GM18861 (cell line): ENCODE data around the gene UMPS.
"Not testable (repeated sequence)": the region's sequence is repeated elsewhere in the genome, so short reads cannot be mapped to it uniquely, and the experiment has no call there.

Experiments used
- ATAC-seq: cut with Tn5 transposase; IDR thresholded peaks from one replicate; pipeline ENCODE4 v1.9.1; 2021; ENCODE audit not compliant: unreplicated experiment

The UMPS gene

GRCh38 chr3:124707223-124707622 is 23.0 kb upstream of the UMPS start:
- ATAC-seq: not testable (repeated sequence)

- no peak for ATAC-seq
These were observed 22.6 kb upstream of the UMPS start for GRCh38 chr3:124707656-124708062.

- ATAC-seq: no peak
These were observed 15.9 kb upstream of the UMPS start for GRCh38 chr3:124714223-124714853.

- no peak for ATAC-seq
These were observed 7.7 kb upstream of the UMPS start for GRCh38 chr3:124722589-124722988.

- ATAC-seq: no peak
These were observed 667 bp downstream of the UMPS start for GRCh38 chr3:124730941-124731297.

- no peak for ATAC-seq
These were observed 1.5 kb downstream of the UMPS start for GRCh38 chr3:124731760-124732159.

GRCh38 chr3:124741027-124741426 is 10.8 kb downstream of the UMPS start:
- ATAC-seq: no peak

- no peak for ATAC-seq
These were observed 15.5 kb downstream of the UMPS start for GRCh38 chr3:124745756-124746155.

GRCh38 chr3:124747111-124747981 is 17.1 kb downstream of the UMPS start:
- no peak for ATAC-seq

- ATAC-seq: no peak
These were observed 18.4 kb downstream of the UMPS start for GRCh38 chr3:124748560-124749198.

- not testable (repeated sequence) for ATAC-seq
These were observed 19.6 kb downstream of the UMPS start for GRCh38 chr3:124749877-124750276.

- no peak for ATAC-seq
These were observed 21.2 kb downstream of the UMPS start for GRCh38 chr3:124751501-124751900.

GRCh38 chr3:124752051-124752450 is 21.8 kb downstream of the UMPS start:
- ATAC-seq: no peak

- ATAC-seq: not testable (repeated sequence)
These were observed 27.7 kb downstream of the UMPS start for GRCh38 chr3:124757926-124758325.

- no peak for ATAC-seq
These were observed 28.8 kb downstream of the UMPS start for GRCh38 chr3:124758851-124759635.

- ATAC-seq: no peak
These were observed 29.6 kb downstream of the UMPS start for GRCh38 chr3:124759666-124760401.

GRCh38 chr3:124760601-124761000 is 30.3 kb downstream of the UMPS start:
- ATAC-seq: no peak

- ATAC-seq: no peak
These were observed 31.1 kb downstream of the UMPS start for GRCh38 chr3:124761250-124761796.

- ATAC-seq: no peak
These were observed 31.8 kb downstream of the UMPS start for GRCh38 chr3:124761935-124762660.

GRCh38 chr3:124762661-124763011 is 32.4 kb downstream of the UMPS start:
- ATAC-seq: no peak
